Measurements from ENCODE around the gene ARFGEF3.
"Not testable (repeated sequence)": the region's sequence is repeated elsewhere in the genome, so short reads cannot be mapped to it uniquely, and the experiment has no call there.

The ARFGEF3 gene

GRCh38 chr6:138357928-138358327 is 196.2 kb downstream of the ARFGEF3 start:
- no peak for DNase-seq (ENCODE audit: low spot score)

- DNase-seq (ENCODE audit: low spot score), result not testable (repeated sequence)
These were observed 206.9 kb downstream of the ARFGEF3 start for GRCh38 chr6:138368684-138369083.

- DNase-seq (ENCODE audit: low spot score), result no peak
These were observed 209.1 kb downstream of the ARFGEF3 start for GRCh38 chr6:138370631-138371451.

GRCh38 chr6:138371452-138371711 is 209.6 kb downstream of the ARFGEF3 start:
- no peak for DNase-seq (ENCODE audit: low spot score)

- DNase-seq (ENCODE audit: low spot score), result peak; percentile 40
These were observed 210.0 kb downstream of the ARFGEF3 start for GRCh38 chr6:138371720-138372119.

- no peak for DNase-seq (ENCODE audit: low spot score)
These were observed 211.1 kb downstream of the ARFGEF3 start for GRCh38 chr6:138372711-138373463.

- DNase-seq (ENCODE audit: low spot score), result no peak
These were observed 212.5 kb downstream of the ARFGEF3 start for GRCh38 chr6:138374230-138374629.

GRCh38 chr6:138374815-138375214 is 213.1 kb downstream of the ARFGEF3 start:
- DNase-seq (ENCODE audit: low spot score), result no peak

- no peak for DNase-seq (ENCODE audit: low spot score)
These were observed 215.3 kb downstream of the ARFGEF3 start for GRCh38 chr6:138377042-138377441.

- DNase-seq (ENCODE audit: low spot score), result no peak
These were observed 216.1 kb downstream of the ARFGEF3 start, which contains the start of gene SMIM28 for GRCh38 chr6:138377844-138378243. Gene SMIM28 (plus strand): TSS chr6:138377905. CDS start chr6:138378073, 168 bp downstream.

- no peak for DNase-seq (ENCODE audit: low spot score)
These were observed 216.7 kb downstream of the ARFGEF3 start for GRCh38 chr6:138378463-138378862.

GRCh38 chr6:138382498-138383265 is 220.9 kb downstream of the ARFGEF3 start:
- peak; percentile 34 for DNase-seq (ENCODE audit: low spot score)

GRCh38 chr6:138383776-138384175 is 222.0 kb downstream of the ARFGEF3 start:
- no peak for DNase-seq (ENCODE audit: low spot score)

GRCh38 chr6:138386897-138387296 is 225.2 kb downstream of the ARFGEF3 start:
- DNase-seq (ENCODE audit: low spot score), result no peak

GRCh38 chr6:138387577-138388368 is 226.0 kb downstream of the ARFGEF3 start:
- DNase-seq (ENCODE audit: low spot score), result peak; percentile 45

- DNase-seq (ENCODE audit: low spot score), result no peak
These were observed 227.8 kb downstream of the ARFGEF3 start for GRCh38 chr6:138389551-138389950.
